GM18868 (cell line): ENCODE results near the gene ZNF343.
A peak's percentile ranks its signal among the peaks of the same experiment; 100 is the strongest.
"Not testable (repeated sequence)": the region's sequence is repeated elsewhere in the genome, so short reads cannot be mapped to it uniquely, and the experiment has no call there.

ENCODE experiments used
- ATAC-seq: cut with Tn5 transposase; IDR thresholded peaks from one replicate; pipeline ENCODE4 v1.9.1; 2021; ENCODE audit warnings: mild to moderate bottlenecking, moderate library complexity; ENCODE audit not compliant: unreplicated experiment

The ZNF343 gene

DNA sequence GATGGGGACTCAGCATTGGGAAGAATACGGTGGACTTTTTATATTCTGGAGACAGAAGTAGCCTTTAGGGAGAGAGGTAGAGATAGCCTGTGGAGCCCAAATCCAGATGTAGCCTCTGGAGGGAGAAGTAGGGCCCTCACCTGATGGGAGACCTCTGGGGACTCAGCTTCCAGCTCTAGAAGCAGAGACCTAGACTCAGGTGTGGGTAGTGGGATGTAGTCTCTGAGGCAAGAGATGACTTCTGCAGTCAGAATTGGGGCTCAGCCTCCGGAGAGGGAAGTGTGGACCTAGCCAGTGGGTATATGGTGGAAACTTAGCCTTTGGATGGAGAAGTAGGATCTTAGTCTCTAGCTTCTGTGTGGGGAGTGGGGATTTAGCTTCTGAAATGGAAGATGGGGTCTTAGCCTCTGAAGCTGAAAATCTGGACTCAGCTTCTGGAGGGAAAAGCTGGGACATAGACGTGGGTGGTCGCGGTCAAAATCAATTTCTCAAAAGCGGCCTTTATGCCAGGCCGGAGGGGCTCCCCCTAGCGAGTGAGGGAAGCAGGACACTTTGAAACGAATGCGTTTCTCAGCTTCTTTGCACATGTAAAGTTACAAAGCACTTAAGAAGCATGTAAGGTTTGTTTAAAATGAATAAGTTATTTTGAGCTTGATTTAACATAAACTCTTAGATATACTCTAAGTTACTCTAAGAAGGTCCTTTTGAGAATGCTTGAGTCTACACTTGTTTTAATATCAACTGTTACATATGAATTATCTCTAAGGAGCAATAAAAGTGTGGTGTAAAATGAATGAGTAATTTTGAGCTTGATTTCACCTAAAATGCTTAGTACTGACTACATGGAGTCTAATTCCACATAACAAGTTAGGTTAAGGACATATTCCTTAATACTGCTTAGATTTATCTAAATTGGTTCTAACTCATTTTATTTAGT is 12.9 kb upstream of the ZNF343 start:
- no peak for ATAC-seq

DNA sequence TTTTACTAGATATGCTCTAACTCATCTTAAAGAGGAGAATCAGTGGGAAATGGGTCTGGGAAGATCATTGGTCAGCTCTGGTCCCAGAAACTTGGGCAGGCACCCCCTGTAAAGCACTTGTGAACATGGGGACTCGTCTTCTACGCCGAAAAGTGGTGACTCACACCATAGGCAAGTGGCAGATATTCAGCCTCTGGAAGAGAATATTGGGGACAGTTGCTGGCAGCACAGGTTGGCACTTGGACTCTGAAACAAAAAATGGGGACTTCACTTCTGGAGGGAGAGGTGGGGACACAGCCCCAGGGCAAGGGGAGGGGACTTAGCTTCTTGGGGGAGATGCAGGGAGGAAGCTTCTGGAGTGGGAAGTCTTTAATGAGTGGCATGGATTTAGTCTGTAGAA is 11.9 kb upstream of the ZNF343 start:
- ATAC-seq, result no peak

DNA sequence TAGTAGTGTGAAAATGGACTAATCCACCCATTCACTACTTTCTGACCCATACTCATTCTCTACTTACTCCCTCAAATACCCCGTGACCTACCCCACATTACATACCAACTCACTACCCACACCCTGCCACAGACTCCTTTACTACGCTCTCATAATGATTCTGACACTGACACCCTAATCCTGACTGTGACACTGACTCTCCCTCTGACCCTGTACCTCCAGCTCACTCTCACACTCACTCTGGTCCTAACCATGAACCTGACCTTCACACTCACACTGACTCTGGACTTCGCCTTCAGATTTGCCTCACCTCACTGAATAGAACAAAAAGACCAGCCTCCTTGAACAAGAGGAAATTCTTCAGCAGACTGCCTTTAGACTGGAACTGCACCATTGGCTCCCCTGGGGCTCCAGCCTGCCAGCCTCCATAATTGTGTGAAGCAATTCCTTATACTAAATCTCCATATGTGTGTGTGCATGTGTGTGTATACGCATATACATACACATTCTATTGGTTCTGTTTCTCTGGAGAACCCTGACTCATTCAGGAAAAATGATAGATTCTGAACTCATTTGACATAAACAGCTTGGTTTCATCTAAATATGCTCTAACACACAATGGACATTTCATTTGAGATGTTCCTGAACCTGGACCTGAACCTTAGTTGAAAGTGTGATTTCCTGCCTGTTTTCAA is 10.5 kb upstream of the ZNF343 start:
- no peak for ATAC-seq

DNA sequence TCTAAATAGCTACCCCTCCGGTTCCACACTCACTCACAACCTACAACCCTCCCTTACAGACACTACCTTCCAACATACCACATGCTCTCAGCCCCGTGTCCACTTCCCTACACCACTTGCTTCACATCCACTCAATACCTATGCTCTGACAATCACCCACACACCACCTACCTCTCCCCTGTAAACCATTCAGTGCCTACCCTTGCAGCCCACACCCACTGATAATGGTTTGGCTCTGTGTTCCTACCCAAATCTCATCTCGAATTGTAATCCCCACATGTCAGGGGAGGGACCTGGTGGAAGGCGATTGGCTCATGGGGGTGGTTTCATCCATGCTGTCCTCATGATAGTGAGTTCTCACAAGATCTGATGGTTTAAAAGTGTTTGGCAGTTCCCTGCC is 9.8 kb upstream of the ZNF343 start:
- ATAC-seq, result no peak

DNA sequence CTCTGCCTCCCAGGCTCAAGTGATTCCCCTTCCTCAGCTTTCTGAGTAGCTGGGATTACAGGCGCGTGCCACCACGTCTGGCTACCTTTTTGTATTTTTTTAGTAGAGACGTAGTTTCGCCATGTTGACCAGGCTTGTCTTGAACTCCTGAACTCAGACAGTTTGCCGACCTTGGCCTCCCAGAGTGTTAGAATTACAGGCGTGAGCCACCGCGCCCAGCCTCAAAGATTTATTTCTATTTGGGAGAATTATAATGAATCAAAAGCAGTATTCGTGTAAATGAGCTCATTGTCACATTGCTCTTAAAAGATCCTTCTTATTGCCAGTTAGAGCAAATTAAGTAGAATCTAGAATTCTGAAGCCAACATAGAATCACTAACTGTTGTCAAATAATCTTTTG is 9.4 kb upstream of the ZNF343 start:
- ATAC-seq, result no peak

DNA sequence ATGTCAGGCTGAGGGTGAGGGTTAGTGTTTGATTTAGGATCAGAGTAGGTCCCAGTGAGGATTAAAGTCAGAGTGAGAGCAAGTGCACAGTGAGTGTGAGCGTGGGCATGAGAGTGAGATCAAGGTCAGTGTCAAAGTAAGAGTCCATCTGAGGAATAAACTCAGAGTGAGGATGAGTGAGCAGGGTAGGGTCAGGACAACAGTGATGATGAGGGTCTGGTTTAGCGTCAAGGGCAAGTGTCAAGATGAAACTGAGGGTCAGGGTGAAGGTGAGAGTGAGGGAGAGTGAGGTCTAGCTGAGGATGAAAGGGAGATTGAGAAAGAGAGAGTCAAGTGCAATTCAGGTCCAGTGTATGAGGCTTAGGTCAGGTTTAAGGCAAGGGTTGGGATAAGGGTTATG is 7.7 kb upstream of the ZNF343 start:
- no peak for ATAC-seq

DNA sequence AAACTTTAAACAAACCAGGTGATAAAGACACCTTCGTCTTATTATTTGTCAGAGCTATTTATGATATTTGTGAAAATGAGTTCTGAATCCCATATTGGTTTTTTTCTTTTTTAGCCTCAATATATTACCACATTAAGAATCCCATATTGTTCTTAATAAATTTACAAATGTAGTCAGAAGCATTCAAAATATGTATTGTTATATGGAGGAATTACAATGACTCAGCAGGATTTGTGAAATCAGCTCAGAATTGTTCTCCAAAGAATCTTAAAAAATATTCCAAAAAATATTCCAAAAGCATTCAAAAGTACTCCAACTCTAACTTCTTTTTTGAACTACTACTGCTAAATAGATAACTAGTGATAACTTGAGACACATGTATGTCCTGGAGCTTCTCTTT is 6.5 kb upstream of the ZNF343 start:
- no peak for ATAC-seq

DNA sequence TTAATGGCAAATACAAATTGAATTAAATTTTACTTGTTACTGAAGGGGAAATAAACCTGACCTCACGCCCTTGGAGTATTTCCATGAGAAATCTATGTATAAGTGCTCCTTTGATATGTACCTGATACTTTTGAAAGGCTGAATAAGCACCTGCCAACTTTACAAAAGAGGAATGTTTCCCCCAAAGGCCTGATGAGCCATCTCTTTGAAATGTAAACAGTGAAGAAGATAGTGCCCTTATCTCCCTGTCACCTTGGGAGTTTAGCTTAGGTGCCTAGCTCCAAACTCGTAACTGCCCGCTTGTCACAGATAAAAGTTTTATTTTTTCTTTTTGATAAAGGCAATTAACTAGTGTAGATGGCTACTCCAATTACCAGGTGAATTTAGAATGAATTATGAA is 1.1 kb upstream of the ZNF343 start:
- ATAC-seq, result no peak

DNA sequence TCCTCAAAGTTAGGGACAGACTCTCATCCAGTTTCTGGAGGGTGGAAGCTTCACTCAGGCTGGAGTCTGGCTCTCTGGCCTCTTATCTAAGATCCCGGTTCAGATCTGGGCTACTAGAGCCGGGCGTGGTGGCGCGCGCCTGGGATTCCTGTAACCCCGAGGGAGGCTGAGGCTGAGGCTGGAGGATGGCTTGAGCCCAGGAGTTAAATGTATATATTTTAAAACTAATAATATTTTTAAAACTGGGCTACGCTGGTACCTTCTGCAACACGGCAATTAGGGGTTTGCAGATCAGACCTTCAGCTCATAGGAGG is 710 bp upstream of the ZNF343 start:
- no peak for ATAC-seq

DNA sequence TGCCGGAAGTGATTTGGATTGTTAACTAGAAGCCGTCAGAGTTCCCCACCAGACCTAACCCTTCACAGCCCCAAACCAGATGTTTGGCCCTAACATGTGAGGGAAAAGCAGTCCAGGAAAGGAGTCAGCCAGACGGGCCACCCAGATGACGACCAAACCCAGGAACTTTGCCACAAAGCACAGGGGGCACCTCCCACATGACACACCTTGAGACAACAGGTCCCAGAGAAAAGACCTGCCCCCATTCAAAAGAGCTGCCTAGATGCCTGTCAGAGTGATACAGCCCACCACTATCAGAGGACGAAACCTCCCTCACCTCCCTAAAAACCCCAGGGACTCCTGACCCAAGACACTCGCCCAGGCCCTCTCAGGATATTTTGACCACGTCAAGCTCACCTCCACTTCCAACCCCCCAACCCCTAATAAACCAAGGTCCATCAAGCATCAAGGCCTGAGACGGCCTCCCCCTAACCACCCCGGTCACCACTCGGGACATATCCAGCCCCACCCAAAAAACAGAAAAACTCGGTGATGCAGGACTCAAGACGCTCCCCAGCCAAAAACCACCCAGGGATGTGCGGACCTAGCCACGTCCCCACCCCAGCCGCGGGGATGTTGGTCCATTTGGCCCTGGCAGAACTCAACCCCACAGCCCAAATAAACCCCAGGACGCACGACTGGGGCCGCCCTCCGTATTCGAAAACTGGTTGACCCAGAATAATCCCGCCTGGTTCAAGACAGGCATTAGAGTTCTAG is 662 bp downstream of the ZNF343 start:
- ATAC-seq, result peak; percentile 10

DNA sequence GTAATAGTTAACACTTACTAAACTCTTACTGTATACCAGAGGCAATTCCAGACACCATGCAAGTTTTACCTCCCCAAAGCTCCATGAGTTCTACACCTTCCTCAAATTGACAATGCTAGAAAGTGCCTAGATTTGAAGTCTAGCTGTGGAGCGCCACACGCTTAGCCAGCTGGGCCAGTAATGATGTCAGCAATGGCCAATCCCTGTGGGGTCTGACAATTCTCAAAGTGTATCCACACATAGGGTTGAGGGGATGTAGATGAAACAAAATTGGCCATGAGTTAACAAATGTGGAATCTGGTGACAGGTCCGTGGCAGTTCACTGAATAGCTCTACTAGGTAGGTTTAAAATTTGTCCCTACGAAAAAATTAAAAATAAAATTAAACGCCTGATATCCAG is 1.3 kb downstream of the ZNF343 start:
- no peak for ATAC-seq

DNA sequence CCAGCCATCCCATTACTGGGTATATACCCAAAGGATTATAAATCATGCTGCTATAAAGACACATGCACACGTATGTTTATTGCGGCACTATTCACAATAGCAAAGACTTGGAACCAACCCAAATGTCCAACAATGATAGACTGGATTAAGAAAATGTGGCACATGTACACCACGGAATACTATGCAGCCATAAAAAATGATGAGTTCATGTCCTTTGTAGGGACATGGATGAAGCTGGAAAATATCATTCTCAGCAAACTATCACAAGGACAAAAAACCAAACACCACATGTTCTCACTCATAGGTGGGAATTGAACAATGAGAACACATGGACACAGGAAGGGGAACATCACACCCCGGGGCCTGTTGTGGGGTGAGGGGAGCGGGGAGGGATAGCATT is 2.3 kb downstream of the ZNF343 start:
- ATAC-seq, result not testable (repeated sequence)

DNA sequence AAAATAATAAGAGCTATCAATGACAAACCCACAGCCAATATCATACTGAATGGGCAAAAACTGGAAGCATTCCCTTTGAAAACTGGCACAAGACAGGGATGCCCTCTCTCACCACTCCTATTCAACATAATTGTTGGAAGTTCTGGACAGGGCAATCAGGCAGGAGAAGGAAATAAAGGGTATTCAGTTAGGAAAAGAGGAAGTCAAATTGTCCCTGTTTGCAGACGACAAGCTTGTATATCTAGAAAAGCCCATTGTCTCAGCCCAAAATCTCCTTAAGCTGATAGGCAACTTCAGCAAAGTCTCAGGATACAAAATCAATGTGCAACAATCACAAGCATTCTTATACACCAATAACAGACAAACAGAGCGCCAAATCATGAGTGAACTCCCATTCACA is 3.9 kb downstream of the ZNF343 start:
- not testable (repeated sequence) for ATAC-seq

DNA sequence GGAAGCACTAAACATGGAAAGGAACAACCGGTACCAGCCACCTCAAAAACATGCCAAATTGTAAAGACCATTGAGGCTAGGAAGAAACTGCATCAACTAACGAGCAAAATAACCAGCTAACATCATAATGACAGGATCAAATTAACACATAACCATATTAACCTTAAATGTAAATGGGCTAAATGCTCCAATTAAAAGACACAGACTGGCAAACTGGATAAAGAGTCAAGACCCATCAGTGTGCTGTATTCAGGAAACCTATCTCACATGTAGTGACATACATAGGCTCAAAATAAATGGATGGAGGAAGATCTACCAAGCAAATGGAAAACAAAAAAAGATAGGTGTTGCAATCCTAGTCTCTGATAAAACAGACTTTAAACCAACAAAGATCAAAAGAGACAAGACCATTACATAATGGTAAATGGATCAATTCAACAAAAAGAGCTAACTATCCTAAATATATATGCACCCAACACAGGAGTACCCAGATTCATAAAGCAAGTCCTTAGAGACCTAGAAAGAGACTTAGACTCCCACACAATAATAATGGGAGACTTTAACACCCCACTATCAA is 5.8 kb downstream of the ZNF343 start:
- not testable (repeated sequence) for ATAC-seq

DNA sequence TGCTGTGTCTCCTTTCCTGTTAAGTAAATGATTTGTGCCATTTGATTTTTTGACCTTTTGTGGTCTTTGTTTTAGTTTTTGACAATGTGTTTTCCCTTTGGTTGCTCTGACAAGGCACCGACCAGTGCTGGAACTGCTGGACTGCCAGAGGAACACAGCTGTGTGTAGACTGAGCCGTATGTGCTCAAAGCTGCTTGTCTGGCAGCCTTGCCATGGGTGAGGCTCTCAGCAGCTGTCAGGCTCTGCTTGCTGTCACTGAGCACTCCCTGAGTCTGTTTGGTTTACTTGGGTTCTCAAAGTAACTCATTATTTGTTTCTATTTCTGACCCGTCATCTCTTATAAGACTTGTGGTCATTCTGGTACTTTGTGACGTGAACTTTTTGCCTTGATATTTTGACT is 23.1 kb downstream of the ZNF343 start:
- no peak for ATAC-seq

DNA sequence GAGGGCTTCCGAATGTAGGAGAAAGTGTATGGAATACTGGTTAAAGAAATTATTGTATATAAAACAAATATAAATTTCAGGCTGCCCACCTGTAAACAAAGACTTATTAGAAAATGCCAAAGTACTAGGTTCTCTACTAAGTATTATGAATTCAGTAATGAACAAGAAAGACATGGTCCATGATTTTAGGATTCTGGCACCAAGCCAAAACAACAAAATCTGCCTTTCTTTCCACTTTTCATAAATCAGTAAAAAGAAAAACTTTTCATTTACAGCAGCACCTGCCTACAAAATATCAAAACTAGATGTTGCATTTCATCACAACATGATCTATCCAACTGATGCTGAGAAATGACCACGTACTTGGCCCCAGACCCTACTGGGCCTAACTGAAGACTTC is 23.6 kb downstream of the ZNF343 start:
- no peak for ATAC-seq

DNA sequence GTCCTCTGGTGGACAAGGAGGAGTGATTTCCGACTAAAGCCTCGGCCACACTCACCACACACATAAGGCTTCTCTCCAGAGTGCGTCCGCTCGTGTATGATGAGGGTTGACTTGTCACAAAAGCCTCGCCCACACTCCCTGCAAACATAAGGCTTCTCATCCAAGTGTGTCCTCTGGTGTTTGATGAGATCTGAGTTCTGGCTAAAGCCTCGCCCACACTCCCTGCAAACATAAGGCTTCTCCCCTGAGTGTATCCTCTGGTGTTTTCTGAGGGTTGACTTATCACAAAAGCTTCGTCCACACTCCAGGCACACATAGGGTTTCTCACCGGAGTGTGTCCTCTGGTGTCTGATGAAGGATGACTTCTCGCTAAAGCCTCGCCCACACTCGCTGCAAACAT is 25.2 kb downstream of the ZNF343 start:
- no peak for ATAC-seq

DNA sequence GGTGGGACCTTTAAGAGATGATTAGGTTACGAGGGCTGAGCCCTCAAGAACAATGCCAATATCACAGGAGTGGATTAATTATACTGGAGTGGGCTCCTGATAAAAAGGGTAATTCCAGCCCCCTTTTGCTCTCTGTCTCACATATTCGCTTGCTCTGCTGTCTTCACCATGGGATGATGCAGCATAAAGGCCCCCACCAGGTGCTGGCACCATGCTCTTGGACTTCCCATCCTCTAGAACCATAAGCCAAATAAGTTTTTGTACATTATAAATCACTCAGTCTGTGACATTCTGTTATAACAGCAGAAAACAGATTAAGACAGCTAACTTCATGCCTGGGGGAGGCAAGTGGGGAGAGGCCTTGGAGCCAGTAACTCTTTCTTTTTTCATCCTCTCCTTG is 28.3 kb downstream of the ZNF343 start:
- no peak for ATAC-seq

DNA sequence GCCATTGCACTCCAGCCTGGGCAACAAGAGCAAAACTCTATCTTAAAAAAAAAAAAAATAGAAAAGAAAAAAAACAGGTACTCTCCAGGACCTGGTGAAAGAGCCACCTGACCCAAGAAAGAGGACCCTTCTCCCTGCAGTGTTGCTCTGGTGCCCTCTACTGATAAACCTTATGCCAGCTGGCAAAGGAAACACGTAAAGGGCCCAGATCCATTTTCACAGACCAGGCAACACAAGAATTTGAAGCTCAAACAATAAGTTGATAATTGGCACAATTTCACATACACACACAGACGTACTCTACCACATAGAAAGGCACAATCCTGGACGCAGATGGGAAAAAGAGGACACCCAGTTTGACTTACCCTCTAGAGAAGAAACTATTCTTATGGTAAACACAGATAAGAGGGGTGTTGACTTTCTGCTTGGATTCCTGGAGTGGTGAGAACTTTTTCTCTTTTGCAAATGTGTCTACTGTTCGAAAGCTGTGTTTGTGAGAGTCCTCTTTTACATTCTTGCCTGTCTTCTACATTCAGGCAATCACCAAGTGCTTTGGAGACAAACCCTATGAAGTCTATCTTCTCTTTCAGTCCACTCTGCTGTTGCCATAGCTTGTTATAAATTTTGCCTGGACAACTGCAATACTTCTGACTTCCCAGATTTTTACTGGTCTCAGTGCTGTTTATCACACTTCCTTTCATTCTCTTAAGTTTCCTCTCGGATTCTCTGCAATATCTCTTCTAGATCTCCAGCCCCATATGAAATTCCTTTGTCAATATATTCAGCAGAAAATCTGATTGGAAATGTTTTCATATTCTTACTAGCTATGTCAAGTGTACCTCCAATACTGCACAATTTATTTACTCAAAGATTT is 31.7 kb downstream of the ZNF343 start:
- no peak for ATAC-seq
